Neural progenitor cell (in vitro differentiated cells): ENCODE results near the gene SIRT6. TPM values are rescaled to one million over a fixed set of nuclear protein-coding genes. Genes with fewer than 3 reads are reported as not detected.

Source experiments
- DNase-seq: peaks from one replicate; pipeline ENCODE4 v3.0.0-alpha.2; 2016; ENCODE audit warnings: low spot score
- H2AFZ ChIP-seq: fragments of 200-600 bp; sonication (generic); replicated peaks from 2 replicates; pipeline ENCODE4 v1.6.1; 2016; ENCODE audit warnings: antibody characterized with exemption
- H3F3A ChIP-seq: fragments of 200-600 bp; sonication (generic); 2 replicates; pipeline ENCODE4 v1.6.1; 2016; ENCODE audit warnings: antibody characterized with exemption, low read depth
- H3K27ac ChIP-seq: fragments of 200-600 bp; sonication (generic); 2 replicates; pipeline ENCODE4 v1.5.1; 2016; ENCODE audit warnings: mild to moderate bottlenecking
- H3K27me3 ChIP-seq: fragments of 200-600 bp; sonication (generic); 2 replicates; pipeline ENCODE4 v1.6.1; 2016; ENCODE audit warnings: mild to moderate bottlenecking, moderate library complexity
- H3K36me3 ChIP-seq: fragments of 200-600 bp; sonication (generic); 2 replicates; pipeline ENCODE4 v1.5.1; 2016
- H3K4me1 ChIP-seq: fragments of 200-600 bp; sonication (generic); 2 replicates; pipeline ENCODE4 v1.6.1; 2016; ENCODE audit warnings: mixed run types
- H3K4me2 ChIP-seq: fragments of 200-600 bp; sonication (generic); 2 replicates; pipeline ENCODE4 v1.6.1; 2016
- H3K4me3 ChIP-seq: fragments of 200-600 bp; sonication (generic); 2 replicates; pipeline ENCODE4 v1.5.1; 2016
- H3K79me2 ChIP-seq: fragments of 200-600 bp; sonication (generic); 2 replicates; pipeline ENCODE4 v1.6.1; 2016; ENCODE audit warnings: low read depth
- H3K9ac ChIP-seq: fragments of 200-600 bp; sonication (generic); 2 replicates; pipeline ENCODE4 v1.6.1; 2016
- H3K9me3 ChIP-seq: fragments of 200-600 bp; sonication (generic); 2 replicates; pipeline ENCODE4 v1.5.1; 2016; ENCODE audit warnings: low read depth
- H4K20me1 ChIP-seq: fragments of 200-600 bp; sonication (generic); 2 replicates; pipeline ENCODE4 v1.6.1; 2016; ENCODE audit warnings: low read depth
- H3K27ac Mint-ChIP-seq: 3 replicates; pipeline ENCODE4 v1.8.0; 2021; ENCODE audit warnings: mixed read lengths
- H3K27me3 Mint-ChIP-seq: 2 replicates; pipeline ENCODE4 v1.8.0; 2022; ENCODE audit warnings: low read depth, mild to moderate bottlenecking, inconsistent platforms, moderate library complexity, mixed read lengths; ENCODE audit not compliant: insufficient read depth
- H3K36me3 Mint-ChIP-seq: 3 replicates; pipeline ENCODE4 v1.8.0; 2021; ENCODE audit warnings: mixed read lengths
- H3K4me1 Mint-ChIP-seq: 3 replicates; pipeline ENCODE4 v1.8.0; 2021; ENCODE audit warnings: mixed read lengths
- H3K4me3 Mint-ChIP-seq: 3 replicates; pipeline ENCODE4 v1.8.0; 2021; ENCODE audit warnings: mild to moderate bottlenecking, moderate library complexity, mixed read lengths
- H3K9me3 Mint-ChIP-seq: 3 replicates; pipeline ENCODE4 v1.8.0; 2020; ENCODE audit warnings: mixed read lengths
- EZH2 ChIP-seq: fragments of 200-600 bp; sonication (generic); IDR thresholded peaks from 2 replicates; pipeline ENCODE4 v1.6.1; 2017; ENCODE audit warnings: antibody characterized with exemption, mild to moderate bottlenecking, moderate library complexity
- EZH2phosphoT487 ChIP-seq: fragments of 200-600 bp; sonication (generic); IDR thresholded peaks from 2 replicates; pipeline ENCODE4 v1.6.1; 2017; ENCODE audit warnings: antibody characterized with exemption
- total RNA-seq: library from RNA; depleted of rRNA; stranded (reverse); fragments of >200 nt; gene quantifications from 2 replicates; pipeline ENCODE4 v1.2.3, GENCODE V29; 2015; ENCODE audit warnings: low replicate concordance
- TF ChIP-seq, protein P1 (sequence below): fragments of 200-600 bp; sonication (generic); IDR thresholded peaks from 2 replicates; pipeline ENCODE4 v1.5.1; 2017; ENCODE audit warnings: antibody characterized with exemption, mild to moderate bottlenecking

The SIRT6 gene
- total RNA-seq, 1 donor from 2014 or later: 20.1 TPM

- no peak overlapping the region for H3K27ac ChIP-seq
- H3K27me3 ChIP-seq: peaks cover under 1% of the 10 kb centered on the region
- no peaks in the 10 kb centered on the region for H3K4me1 ChIP-seq
- no peak for DNase-seq
- no peaks in the 10 kb centered on the region for H3K9me3 ChIP-seq
- H3K36me3 Mint-ChIP-seq: no peaks in the 10 kb centered on the region
- peaks cover 6% of the 10 kb centered on the region for H3K4me1 Mint-ChIP-seq
- H3K9me3 Mint-ChIP-seq: no peaks in the 10 kb centered on the region
- H3K4me3 Mint-ChIP-seq: peak overlapping the region; percentile 55
- H3K27me3 Mint-ChIP-seq: peaks cover 18% of the 10 kb centered on the region
- no peaks in the 10 kb centered on the region for H3K79me2 ChIP-seq
- H4K20me1 ChIP-seq: no peaks in the 10 kb centered on the region
- no peak overlapping the region for H3K27ac Mint-ChIP-seq
- H3K9ac ChIP-seq: no peak overlapping the region
- H3K4me2 ChIP-seq: no peak overlapping the region
- H2AFZ ChIP-seq: no peak overlapping the region
- TF ChIP-seq EZH2phosphoT487: no peak
- TF ChIP-seq, protein P1, sequence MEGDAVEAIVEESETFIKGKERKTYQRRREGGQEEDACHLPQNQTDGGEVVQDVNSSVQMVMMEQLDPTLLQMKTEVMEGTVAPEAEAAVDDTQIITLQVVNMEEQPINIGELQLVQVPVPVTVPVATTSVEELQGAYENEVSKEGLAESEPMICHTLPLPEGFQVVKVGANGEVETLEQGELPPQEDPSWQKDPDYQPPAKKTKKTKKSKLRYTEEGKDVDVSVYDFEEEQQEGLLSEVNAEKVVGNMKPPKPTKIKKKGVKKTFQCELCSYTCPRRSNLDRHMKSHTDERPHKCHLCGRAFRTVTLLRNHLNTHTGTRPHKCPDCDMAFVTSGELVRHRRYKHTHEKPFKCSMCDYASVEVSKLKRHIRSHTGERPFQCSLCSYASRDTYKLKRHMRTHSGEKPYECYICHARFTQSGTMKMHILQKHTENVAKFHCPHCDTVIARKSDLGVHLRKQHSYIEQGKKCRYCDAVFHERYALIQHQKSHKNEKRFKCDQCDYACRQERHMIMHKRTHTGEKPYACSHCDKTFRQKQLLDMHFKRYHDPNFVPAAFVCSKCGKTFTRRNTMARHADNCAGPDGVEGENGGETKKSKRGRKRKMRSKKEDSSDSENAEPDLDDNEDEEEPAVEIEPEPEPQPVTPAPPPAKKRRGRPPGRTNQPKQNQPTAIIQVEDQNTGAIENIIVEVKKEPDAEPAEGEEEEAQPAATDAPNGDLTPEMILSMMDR: peak; percentile 21
- no peak overlapping the region for H3K4me3 ChIP-seq
- no peaks in the 10 kb centered on the region for H3K36me3 ChIP-seq
- H3F3A ChIP-seq: peaks cover 9% of the 10 kb centered on the region
Observed at GRCh38 chr19:4206818-4207484, 24.6 kb upstream of the SIRT6 start.

DNA sequence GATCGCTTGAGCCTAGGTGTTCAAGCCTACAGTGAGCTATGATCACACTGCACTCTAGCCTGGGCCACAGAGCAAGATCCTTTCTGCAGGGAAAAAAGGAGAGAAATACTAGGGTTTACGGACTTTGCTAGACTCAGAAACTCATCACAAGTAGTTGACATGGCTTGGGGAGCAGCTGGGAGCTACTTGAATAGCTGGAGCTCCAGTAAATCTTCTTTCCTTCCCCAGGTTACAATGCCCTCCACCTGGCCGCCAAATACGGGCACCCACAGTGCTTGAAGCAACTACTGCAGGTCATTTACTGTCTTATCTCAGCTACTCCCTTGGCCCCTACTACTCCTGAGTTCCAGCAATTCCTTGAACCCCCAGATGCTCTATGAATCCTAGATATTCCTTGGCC is 19.4 kb upstream of the SIRT6 start:
- H3K27ac ChIP-seq: no peak overlapping the region
- peaks cover 8% of the 10 kb centered on the region for H3K4me1 Mint-ChIP-seq
- H3K27ac Mint-ChIP-seq: no peak overlapping the region
- H3K9ac ChIP-seq: no peak overlapping the region
- DNase-seq: no peak
- H3K4me2 ChIP-seq: no peak overlapping the region
- no peak overlapping the region for H2AFZ ChIP-seq
- TF ChIP-seq EZH2phosphoT487 (no peak), EZH2 (no peak)
- TF ChIP-seq, protein P1: no peak
- peaks cover 52% of the 10 kb centered on the region for H3K27me3 ChIP-seq
- no peaks in the 10 kb centered on the region for H3K79me2 ChIP-seq
- H3F3A ChIP-seq: peaks cover 14% of the 10 kb centered on the region
- H3K9me3 Mint-ChIP-seq: peaks cover 12% of the 10 kb centered on the region
- H3K4me1 ChIP-seq: no peaks in the 10 kb centered on the region
- H4K20me1 ChIP-seq: no peaks in the 10 kb centered on the region
- H3K4me3 ChIP-seq: no peak overlapping the region
- peaks cover 32% of the 10 kb centered on the region for H3K27me3 Mint-ChIP-seq
- no peaks in the 10 kb centered on the region for H3K9me3 ChIP-seq
- no peaks in the 10 kb centered on the region for H3K36me3 ChIP-seq
- no peak overlapping the region for H3K4me3 Mint-ChIP-seq
- peaks cover 2% of the 10 kb centered on the region for H3K36me3 Mint-ChIP-seq

DNA sequence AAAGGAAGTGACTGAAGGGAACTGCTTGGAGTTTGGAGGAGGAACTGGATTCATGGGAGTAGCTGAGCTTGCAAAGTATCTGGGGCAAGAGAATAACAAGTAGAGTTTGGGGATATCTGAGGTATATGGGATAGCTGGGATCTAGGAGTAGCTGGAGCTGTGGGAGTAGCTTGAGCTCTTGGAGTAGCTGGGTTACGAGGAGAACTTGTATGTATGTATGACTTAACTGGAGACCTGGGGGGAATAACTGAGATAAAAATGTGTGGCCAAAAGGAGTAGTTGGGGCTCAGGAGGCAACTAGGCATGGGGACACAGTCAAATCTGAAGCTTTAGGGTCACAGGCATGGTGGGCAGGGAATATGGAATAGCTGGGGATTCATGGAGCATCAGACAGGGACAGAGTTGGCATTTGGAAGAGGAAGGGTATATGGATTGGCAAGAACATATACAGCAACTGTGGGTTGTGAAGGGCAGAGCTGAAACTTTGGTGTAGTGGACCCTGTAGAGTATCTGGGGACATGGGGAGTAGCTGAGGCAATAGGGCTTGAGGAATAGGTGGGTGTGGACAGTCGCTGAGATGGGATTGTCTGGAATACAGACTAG is 18.7 kb upstream of the SIRT6 start:
- Histone ChIP-seq H3F3A (peaks cover 14% of the 10 kb centered on the region), H3K27ac (no peak overlapping the region), H3K4me1 (no peaks in the 10 kb centered on the region), H3K79me2 (no peaks in the 10 kb centered on the region), H3K9me3 (no peaks in the 10 kb centered on the region), H3K36me3 (no peaks in the 10 kb centered on the region), H4K20me1 (no peaks in the 10 kb centered on the region), H3K4me3 (no peak overlapping the region), H3K9ac (no peak overlapping the region), H2AFZ (no peak overlapping the region), H3K27me3 (peaks cover 60% of the 10 kb centered on the region), H3K4me2 (no peak overlapping the region)
- Mint-ChIP-seq H3K9me3 (peaks cover 12% of the 10 kb centered on the region), H3K27me3 (peaks cover 36% of the 10 kb centered on the region), H3K27ac (no peak overlapping the region), H3K36me3 (peaks cover 2% of the 10 kb centered on the region), H3K4me1 (peaks cover 8% of the 10 kb centered on the region), H3K4me3 (peak overlapping the region; percentile 24)
- no peak for DNase-seq
- no peak for TF ChIP-seq EZH2phosphoT487
- TF ChIP-seq EZH2: no peak
- TF ChIP-seq, protein P1: no peak
